T-helper 2 cell treated with Interferon-gamma antibody and Interleukin-4, amounts not matched to agents 100 ng/mL and 5 ng/mL, for 36 hours (primary cell): ENCODE measurements around the gene CDK14. TPM values are rescaled to one million over a fixed set of nuclear protein-coding genes. Genes with fewer than 3 reads are reported as not detected.
"Not testable (repeated sequence)": the region's sequence is repeated elsewhere in the genome, so short reads cannot be mapped to it uniquely, and the experiment has no call there.

Experiments
- intact Hi-C: fragments of 100-400 bp; cut with micrococcal nuclease; formaldehyde crosslinking; loops from one replicate; pipeline ENCODE4 v1.15.1; 2023
- total RNA-seq: library from RNA; stranded (reverse); gene quantifications from 2 replicates; pipeline ENCODE4 v1.2.3, GENCODE V29; 2022

Gene CDK14
- total RNA-seq, 1 donor from 2014 or later = 0.09 TPM

DNA sequence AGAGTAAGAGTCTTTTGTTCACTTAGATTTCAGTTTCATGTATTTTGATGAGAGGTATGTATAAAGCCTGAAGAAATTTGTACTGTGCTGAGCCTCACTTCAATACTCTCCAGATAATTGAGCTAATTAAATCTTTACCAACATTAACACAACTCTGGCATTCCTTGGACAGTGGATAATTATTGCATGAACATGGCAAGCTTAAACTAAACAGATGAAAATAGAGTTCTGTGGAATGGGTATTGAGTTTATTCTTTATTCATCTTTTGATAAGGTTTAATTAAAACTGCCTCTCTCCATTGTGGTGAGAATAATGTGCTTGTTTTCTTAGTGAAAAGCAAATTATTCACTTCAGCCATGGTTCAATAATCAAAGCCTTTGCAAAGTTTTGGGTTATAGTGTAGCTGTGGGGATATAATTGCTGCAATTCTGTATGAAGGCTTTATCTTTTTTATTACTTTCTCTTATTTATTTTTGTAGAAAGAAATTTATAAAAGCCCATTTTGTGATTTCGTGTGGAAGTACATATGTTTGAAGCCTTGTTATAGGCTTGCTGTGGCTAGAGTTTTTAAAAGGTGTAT lies 541.8 kb downstream of the CDK14 start:
- intact Hi-C loops = no loop called here

DNA sequence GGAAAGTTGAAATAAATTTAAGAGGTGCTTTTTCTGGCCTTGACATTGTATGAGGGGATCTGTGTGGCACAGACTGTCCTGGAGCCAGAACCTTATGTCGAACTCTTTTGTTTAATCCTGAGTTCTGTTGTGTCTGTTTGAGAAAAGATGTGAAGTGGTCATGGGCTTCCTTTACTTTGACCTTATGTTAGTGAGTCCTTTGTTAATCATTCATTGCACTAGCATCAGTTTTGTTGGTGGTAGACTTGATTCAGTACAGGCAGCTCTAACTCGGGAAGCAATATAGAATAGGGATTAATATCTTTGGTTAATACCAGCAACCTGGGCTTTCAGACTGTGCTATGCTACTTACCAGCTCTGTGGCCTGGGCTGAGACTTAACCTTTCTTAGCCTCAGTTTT lies 544.2 kb downstream of the CDK14 start:
- intact Hi-C loops = no loop called here

DNA sequence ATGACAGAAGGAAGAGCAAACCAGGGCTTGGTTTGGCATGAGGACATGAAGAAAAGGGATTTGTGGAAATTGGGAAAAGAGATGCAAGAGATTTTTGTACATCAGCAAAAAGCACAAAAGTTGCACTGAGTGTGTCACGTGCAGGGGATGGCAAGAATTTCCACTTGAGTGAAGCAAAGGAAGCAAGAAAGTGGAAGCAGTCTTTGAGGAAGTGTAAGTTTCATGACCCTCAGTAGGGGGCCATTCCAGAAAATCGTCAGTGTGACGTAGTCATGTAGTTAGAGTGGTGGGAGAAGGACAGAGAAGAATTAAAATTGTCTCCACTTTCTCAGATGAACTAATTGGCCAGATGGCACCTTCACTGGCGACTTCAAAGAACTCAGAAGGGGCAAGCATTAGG lies 544.9 kb downstream of the CDK14 start:
- intact Hi-C loops = no loop called here

DNA sequence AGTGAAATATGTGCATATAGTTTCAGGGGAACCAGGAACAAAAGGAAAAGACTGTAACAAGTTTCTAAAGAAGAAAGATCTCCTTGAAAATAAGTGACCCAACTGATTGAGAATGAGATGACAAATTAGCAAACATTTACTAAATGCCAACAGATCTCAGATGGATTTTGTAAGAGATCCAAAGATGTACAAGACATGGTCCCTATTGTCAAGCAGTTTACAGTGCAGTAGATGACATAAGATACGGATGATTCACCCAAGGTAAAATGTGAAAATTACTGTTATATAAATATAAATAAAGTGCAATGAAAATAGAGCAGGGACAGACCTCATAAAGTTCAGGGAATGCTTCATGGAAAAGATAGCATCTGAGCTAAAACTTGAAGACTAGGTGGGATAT lies 546.6 kb downstream of the CDK14 start:
- intact Hi-C loops = no loop called here

DNA sequence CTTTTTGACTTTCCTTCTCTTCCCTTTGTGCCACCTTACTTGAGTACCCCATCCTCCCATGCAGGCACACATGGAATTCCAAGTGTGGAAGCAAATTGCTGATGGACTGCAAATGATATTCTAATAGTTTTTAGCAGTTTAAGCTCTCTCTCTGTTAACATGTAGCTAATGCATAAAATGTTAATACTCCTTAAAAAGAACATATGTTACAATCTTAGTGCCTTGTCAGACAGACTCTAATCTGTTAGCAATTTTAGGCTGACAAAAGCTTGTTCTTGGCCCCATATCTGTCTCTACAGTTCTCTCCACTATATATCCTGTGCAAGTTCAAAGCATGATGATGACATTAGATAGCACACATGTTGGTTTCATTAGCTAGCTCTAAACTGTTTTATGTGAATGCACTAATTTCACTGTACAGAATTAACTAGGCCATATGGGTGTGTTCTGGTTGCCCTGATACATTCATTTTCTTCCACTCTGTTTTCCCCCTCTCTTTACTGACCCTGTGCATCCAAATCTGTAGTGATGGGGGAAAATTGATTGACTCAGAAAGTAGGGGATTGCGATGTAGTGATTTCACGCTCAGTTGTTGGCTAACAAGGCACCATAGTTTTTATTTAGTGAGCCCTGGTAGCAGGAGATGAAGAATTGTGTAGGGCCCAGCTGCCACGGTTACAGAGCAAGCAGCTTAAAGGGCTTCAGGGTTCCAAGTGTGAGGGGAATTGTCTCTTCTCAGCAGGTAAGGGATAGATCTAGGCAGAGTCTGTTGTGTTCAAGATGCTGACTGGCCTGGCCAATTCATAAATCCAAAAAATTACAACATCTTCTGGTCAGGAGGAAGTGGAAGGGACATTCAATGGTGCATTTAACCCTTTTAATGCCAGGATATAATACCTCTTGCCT lies 553.5 kb downstream of the CDK14 start:
- intact Hi-C loops = no loop called here

DNA sequence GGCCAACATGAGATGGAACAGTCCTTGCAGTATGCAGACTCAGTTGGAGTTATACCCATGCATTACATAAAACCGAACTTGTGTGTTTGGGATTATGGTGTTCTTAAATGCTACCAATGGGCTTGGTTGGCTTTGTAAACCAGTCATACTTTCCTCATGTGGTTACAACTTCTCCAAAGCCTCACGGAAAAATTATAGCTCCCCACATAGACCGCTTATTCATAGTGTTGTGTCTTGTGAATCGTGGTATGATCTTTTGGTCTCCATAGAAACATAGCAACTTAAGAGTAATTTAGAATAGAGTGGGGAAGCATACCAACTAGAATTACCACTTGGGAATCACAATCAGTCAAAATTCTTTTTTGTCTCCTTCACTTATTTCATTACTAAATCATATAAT lies 555.8 kb downstream of the CDK14 start:
- intact Hi-C loops = no loop called here

DNA sequence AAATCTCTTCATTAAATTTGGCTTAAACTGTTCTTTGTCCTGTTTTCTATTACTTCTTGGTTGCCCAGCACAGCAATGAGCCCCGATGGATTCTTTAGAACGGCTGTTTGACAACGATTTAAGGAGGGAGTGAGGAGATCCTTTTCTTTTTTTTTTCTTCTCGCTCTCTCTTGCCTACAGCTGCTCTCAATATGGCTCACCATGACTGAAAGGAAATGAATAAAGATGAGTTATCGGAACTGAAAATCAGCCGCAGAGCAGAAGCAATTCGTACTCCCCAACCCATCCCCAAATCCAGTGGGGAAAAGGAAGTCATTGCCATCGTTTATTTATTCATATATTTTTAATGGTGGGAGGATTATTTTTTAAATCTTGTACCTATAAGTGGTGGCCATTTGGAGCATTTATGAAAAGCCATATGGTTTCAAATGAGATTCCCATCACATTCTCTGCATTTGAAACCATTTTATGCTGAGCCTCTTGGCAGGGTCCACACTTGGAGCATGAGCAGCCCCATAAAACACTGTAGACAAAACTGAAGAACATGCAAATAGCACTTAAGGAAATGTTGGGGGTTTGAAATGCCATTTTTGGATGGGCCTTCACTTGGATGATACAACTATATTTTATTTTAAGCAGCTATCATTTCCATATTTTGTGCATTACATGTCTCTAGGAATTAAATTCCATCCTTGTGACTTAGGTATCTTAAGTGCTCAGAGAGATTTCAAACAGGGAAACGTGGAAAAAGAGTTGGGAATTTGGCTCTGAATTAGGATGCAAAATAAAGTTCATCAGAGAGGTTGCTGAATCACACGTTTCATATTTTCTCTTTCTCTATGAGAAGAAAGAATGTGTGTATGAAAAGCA lies 560.4 kb downstream of the CDK14 start:
- intact Hi-C loops = no loop called here

DNA sequence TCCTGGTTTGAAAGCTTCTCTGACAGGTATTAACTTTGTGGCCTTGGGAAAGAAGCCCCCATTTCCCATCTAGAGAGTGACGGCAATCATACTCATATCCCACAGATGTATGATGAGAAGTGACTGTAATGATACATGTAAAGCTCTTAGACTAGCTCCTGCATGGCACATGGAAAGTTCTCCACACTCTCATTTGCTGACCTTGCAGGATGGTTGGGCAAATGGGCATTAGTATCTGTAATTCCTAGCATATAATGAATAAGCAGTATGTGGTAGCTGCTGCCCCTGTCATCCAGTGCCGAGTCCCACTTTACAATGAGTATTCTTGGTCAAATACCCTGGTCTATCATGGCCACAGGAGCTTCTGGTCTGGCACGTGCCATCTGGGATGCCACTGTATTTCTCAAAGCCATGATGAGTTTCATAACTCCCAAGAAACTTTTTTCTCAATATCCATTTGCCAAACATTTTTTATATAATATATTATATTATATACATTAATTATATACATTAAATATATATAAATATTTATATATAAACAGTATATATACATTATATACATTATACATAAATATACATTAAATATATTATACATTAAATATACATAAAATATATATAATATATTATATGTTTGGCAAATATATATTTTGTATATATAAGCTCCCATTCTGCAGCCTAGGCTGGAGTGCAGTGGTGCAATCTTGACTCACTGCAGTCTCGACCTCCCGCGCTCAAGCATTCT lies 561.6 kb downstream of the CDK14 start:
- intact Hi-C loops = no loop called here

DNA sequence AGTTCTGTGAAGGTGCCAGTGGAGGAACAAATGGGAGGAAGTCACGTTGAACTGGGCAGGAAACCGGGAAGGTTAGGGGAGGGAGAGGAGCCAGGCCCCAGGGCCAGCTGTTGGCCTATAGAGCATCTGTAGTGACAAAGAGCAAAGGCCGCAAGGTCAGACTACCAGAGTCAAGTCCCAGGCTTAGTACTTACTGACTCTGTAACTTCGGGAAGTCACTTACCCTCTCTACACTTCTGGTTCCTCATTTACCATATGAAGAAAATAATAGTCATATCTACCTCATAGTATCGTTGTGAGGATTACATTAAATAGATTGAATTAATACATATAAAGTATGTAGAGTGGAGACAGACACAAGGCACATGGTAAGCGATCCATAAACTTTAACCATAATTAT lies 566.3 kb downstream of the CDK14 start:
- intact Hi-C loops = no loop called here

DNA sequence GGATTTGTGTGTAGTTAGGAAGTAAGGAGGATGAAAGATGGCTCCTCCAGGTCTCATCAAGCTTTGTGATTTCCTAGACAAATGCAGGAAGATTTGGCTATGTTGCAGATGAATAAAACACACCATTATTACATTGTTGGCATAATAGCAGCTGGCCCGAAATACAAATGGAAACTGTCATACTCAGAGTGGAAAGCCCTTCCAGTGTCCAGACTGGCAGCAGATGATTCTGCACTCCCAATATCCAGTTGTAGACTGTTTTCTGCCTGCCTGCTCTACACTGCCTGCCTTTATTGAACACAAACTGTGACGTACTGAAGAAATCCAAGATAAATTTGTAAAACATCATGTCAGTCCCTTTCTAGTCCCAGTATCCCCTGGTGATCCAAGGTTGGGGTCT lies 568.4 kb downstream of the CDK14 start:
- intact Hi-C loops = no loop called here

DNA sequence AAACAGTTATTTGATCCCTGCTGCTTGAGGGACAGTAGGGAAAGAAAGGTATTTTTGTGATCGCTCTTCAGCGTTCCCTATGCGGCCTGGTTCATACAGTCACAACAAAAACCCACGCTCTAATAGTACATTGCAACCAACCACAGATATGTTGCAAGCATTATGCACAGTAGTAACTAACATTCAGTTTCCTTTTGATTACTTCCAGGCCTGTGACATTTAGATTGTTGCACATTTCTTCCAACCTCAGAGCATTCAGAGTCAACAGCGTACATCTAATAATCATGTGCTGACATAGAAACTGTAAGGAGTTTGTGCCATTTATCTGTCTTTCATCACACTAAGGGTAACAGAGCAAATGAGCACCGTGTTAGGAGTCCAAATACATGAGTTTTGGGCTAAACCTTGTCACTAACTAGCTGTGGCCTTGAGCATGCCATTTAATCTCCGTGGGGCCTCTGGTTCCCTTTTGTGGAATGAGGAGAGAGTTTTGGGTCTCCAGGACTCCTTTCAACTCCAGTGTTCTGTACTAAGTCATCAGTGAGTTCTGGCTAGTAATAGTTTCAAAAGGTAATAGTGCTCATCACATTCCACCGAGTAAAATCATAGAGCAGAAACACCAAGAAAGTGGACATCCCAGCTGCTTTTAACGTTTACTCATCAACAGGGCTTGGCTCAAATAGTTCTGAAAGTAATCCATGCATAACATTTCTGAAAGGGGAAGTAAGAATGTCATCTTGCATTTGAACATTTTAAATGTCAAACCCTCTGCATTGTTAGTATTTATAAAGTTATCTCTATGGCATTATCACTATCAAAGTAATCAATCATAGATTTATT lies 569.1 kb downstream of the CDK14 start:
- intact Hi-C loops = no loop called here

DNA sequence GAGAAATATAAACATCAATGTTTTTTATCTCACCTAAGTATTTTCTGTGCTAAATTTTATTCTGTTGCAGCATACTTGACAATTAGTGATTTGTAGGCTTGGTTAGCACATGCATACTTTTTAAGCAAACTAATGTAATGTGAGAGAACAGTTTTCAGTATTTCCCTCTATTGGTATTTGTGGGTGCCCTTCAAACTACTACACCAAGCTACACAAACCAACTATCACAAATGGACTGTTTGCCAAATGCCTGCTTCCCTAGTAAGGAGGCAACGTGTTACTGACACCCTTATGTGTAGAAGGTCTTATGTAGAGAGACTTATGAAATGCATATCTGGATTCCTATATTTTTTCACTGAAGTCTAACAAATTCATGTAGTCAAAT lies 569.7 kb downstream of the CDK14 start:
- intact Hi-C loops = no loop called here

DNA sequence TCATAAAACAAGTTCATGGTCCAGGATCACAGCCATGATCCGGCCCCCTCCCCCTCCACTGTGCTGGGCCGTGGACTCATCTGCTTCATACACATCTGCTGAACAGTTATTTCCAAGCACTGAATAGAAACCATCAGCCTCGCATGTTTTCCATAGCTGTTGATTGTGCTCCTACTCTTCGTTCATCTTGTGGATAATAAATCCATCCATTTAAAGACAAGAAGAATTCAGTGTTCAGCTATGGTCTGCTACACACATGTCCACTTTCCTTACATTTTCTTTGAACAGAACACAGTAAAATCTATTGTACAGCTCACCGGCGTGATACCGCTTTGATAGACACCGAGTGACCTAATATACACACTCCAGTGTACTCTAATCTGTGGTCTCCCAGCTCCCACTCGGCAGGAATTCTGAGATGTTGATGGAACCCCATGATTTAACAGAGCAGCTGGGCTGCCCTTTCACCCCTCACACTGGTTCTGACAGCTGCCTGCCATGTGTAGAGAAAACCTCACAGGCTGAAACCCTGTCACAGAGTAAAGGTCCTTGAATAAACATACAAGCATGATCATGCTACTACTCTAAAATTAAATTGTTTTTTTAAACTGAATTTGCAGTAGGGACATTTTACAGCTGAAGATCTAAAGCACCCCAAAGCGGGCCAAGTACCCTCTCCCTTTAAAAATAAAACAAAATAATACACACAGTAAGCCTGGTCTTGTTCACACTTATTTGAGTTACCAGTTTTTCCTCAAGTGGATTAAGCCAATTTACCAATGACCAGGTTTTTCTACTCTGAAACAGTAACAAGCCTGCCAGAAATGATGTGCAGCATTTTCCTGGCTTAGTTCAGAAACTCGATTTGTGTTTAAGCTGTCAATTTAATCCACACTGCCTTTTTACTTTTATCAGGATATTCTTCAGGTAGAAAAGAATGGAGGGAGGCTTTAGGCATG lies 573.0 kb downstream of the CDK14 start:
- intact Hi-C loops = no loop called here

DNA sequence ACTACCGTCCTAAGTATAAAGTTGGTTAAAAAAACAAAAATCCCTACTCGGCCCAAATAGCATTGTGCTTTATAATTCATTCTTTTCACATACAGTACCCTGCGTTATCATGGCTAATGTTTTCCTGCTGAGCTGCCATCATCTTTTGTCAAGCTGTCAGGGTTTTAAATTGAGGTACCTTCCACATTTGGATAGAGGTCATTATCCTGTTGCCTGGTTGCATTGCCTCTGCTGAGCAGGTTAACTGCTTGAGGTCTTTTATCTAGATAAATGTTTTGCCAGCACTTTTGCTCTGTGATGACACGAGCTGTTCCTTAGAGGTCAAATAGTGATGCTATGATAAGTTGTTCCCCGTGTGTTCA lies 573.7 kb downstream of the CDK14 start:
- intact Hi-C loops = no loop called here

DNA sequence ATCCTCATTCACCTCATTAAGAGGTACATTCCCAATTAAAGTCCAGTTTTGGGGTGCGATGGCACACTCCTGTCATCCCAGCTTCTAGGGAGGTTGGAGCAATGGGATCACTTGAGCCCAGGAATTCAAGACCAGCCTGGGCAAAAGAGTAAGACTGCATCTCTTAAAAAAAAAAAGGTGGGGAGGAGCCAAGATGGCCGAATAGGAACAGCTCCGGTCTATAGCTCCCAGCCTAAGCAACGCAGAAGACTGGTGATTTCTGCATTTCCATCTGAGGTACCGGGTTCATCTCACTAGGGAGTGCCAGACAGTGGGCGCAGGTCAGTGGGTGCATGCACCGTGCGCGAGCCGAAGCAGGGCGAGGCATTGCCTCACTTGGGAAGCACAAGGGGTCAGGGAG lies 577.1 kb downstream of the CDK14 start:
- intact Hi-C loops = not testable (repeated sequence)

DNA sequence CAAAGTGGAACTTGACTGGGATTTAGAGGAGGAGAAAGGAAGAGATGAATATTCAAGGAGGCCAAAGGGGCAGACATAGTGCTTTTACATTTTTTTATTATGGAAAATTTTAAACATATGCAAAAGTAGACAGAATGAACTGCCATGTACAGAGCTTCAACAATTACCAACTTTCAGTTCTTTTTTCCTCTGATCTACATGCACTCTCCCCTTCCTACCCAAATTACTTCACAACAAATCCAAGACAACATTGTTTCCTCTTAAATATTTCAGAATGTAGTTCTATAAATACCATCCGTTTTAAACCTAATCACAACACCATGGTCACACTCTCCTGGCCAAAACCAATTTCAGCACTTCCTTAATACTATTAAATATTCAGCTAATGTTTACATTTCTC lies 584.6 kb downstream of the CDK14 start:
- intact Hi-C loops = no loop called here

DNA sequence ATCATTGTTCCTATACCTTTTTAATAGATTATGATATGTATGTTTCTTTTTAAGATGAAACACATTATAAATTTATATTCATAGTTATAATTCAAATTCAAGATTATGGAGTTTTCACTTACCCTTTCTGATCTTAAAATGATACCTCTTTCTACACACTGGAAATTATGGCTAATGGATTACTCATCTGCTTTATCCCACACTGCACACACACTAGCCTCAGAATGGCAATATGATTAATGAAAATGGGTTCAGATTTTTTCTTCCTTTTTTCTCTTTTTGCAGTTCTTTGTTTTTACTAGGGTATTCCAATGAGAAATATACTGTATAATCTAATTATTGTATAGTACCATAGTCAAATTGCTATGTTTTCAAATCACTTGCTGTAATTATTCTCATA lies 585.8 kb downstream of the CDK14 start:
- intact Hi-C loops = no loop called here

DNA sequence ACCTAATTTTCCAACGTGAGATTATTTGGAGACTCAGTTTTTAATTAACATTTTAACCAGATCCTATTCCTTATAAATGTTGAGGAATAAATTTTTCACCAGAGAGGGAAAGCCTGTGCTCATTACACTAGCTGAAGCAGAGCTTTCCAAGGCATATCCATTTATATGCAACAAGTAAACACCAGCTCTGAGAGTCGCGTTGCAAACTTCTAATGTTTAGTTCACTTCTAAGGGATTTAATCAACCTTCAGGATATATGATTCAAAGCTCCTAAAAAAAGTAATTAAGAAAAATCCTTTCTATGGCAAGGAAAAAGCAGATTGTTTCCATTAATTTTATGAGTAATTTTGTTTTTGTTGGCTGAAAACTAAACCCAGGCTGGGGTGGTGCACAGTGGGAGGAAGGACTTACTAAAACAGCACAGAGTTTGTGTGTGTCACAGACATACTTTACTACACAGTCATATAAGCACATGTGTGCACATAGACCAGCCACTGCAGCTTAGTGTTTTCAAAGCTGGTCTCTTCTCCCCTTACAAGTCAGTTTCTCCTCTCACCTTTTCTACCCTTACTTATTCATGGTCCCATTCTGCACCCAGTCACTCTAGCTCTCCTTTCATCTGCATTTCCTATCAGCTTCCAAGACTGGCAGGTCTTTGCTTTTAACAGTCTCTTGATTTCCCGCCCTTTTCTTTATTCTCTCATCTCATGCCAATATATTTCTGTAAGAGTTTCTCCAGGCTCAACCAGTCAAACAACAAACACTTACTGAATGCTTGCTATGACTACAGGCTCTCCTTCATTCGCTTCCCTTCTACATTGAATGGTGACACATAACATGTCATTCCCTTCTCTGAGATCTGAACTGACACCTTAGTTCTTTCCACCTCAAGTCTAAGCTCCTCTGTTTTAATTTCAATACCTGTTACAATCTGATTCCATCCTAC lies 587.0 kb downstream of the CDK14 start:
- intact Hi-C loops = no loop called here
